ENCODE data around the gene SGF29.
"Not testable (repeated sequence)": the region's sequence is repeated elsewhere in the genome, so short reads cannot be mapped to it uniquely, and the experiment has no call there.

SGF29 gene

GRCh38 chr16:28521436-28521835 is 32.3 kb upstream of the SGF29 start:
- Histone ChIP-seq H3K27ac (no peak overlapping the region), H4K20me1 (ENCODE audit: insufficient read depth) (no peaks in the 10 kb centered on the region), H3K27me3 (ENCODE audit: insufficient read depth, low read depth) (no peaks in the 10 kb centered on the region), H3K4me1 (ENCODE audit: low read depth, poor library complexity, severe bottlenecking) (peaks cover 9% of the 10 kb centered on the region), H3K4me2 (no peak overlapping the region), H3K36me3 (ENCODE audit: insufficient read depth) (no peaks in the 10 kb centered on the region), H2AFZ (ENCODE audit: low read depth) (no peak overlapping the region), H3K79me2 (ENCODE audit: insufficient read depth, low read depth) (no peaks in the 10 kb centered on the region), H3K4me3 (IDR thresholded peaks at IDR 0.05; ENCODE audit: insufficient read depth, low read depth, low read length) (no peak overlapping the region), H3K9ac (no peak overlapping the region)
- TF ChIP-seq, protein P1, sequence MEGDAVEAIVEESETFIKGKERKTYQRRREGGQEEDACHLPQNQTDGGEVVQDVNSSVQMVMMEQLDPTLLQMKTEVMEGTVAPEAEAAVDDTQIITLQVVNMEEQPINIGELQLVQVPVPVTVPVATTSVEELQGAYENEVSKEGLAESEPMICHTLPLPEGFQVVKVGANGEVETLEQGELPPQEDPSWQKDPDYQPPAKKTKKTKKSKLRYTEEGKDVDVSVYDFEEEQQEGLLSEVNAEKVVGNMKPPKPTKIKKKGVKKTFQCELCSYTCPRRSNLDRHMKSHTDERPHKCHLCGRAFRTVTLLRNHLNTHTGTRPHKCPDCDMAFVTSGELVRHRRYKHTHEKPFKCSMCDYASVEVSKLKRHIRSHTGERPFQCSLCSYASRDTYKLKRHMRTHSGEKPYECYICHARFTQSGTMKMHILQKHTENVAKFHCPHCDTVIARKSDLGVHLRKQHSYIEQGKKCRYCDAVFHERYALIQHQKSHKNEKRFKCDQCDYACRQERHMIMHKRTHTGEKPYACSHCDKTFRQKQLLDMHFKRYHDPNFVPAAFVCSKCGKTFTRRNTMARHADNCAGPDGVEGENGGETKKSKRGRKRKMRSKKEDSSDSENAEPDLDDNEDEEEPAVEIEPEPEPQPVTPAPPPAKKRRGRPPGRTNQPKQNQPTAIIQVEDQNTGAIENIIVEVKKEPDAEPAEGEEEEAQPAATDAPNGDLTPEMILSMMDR (conservative IDR thresholded peaks at IDR 0.05; ENCODE audit: low read depth, low read length) = no peak

DNA sequence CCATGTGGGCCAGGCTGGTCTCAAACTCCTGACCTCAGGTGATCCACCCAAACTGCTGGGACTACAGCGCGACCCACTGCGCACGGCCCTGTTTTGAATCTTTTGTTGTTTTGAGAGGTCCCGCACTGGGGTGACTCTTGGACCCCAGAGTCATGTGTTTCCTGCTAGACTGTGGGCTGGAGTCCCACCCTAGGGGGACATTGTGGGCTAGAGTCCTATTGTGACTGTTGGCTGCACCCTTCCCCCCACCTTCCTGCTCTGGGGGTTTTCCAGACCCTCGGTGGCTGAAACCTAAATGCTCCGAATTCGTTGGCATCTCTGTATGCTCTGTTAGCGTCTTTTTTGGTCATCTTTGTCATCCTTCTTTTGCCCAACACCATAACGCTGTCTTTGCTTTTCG is 30.9 kb upstream of the SGF29 start:
- H3K4me3 ChIP-seq (IDR thresholded peaks at IDR 0.05; ENCODE audit: insufficient read depth, low read depth, low read length) = no peak overlapping the region
- no peak overlapping the region for H2AFZ ChIP-seq (ENCODE audit: low read depth)
- TF ChIP-seq, protein P1 (conservative IDR thresholded peaks at IDR 0.05; ENCODE audit: low read depth, low read length) = no peak
- no peak overlapping the region for H3K9ac ChIP-seq
- no peaks in the 10 kb centered on the region for H3K79me2 ChIP-seq (ENCODE audit: insufficient read depth, low read depth)
- H3K27ac ChIP-seq = no peak overlapping the region
- no peaks in the 10 kb centered on the region for H4K20me1 ChIP-seq (ENCODE audit: insufficient read depth)
- H3K4me2 ChIP-seq = no peak overlapping the region
- H3K36me3 ChIP-seq (ENCODE audit: insufficient read depth) = no peaks in the 10 kb centered on the region
- no peaks in the 10 kb centered on the region for H3K27me3 ChIP-seq (ENCODE audit: insufficient read depth, low read depth)
- H3K4me1 ChIP-seq (ENCODE audit: low read depth, poor library complexity, severe bottlenecking) = peaks cover 9% of the 10 kb centered on the region

DNA sequence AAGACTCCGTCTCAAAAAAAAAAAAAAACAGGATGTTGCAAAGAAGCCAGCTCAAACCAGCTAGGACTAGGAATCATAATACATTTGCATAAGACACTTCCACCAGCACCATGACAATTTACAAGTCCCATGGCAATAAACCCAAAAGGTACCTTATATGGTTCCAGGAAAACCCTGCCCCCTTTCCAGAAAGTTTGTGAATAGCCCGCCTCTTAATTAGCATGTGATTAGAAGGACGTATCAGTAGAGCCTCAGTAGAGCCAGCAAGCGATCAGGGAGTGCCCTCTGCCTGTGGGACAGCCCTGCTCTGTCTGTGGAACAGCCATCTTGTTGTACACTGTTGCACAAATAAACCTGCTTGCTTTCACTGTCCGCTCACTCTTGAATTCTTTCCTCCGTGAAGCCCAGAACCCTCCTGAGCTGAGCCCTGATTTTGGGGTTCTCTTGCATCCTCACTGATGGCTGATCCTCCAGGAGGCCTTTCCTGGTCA is 29.0 kb upstream of the SGF29 start:
- TF ChIP-seq, protein P1 (conservative IDR thresholded peaks at IDR 0.05; ENCODE audit: low read depth, low read length) = no peak
- H2AFZ ChIP-seq (ENCODE audit: low read depth) = no peak overlapping the region
- no peak overlapping the region for H3K4me2 ChIP-seq
- H3K79me2 ChIP-seq (ENCODE audit: insufficient read depth, low read depth) = no peaks in the 10 kb centered on the region
- no peak overlapping the region for H3K4me3 ChIP-seq (IDR thresholded peaks at IDR 0.05; ENCODE audit: insufficient read depth, low read depth, low read length)
- H3K27ac ChIP-seq = no peak overlapping the region
- H4K20me1 ChIP-seq (ENCODE audit: insufficient read depth) = no peaks in the 10 kb centered on the region
- H3K9ac ChIP-seq = no peak overlapping the region
- H3K36me3 ChIP-seq (ENCODE audit: insufficient read depth) = no peaks in the 10 kb centered on the region
- H3K27me3 ChIP-seq (ENCODE audit: insufficient read depth, low read depth) = no peaks in the 10 kb centered on the region
- peaks cover 9% of the 10 kb centered on the region for H3K4me1 ChIP-seq (ENCODE audit: low read depth, poor library complexity, severe bottlenecking)

- H3K27ac ChIP-seq = no peak overlapping the region
- H2AFZ ChIP-seq (ENCODE audit: low read depth) = no peak overlapping the region
- H3K4me3 ChIP-seq (IDR thresholded peaks at IDR 0.05; ENCODE audit: insufficient read depth, low read depth, low read length) = no peak overlapping the region
- peaks cover 9% of the 10 kb centered on the region for H3K4me1 ChIP-seq (ENCODE audit: low read depth, poor library complexity, severe bottlenecking)
- H3K27me3 ChIP-seq (ENCODE audit: insufficient read depth, low read depth) = no peaks in the 10 kb centered on the region
- H3K4me2 ChIP-seq = no peak overlapping the region
- no peaks in the 10 kb centered on the region for H3K36me3 ChIP-seq (ENCODE audit: insufficient read depth)
- H3K79me2 ChIP-seq (ENCODE audit: insufficient read depth, low read depth) = no peaks in the 10 kb centered on the region
- TF ChIP-seq, protein P1 (conservative IDR thresholded peaks at IDR 0.05; ENCODE audit: low read depth, low read length) = no peak
- H4K20me1 ChIP-seq (ENCODE audit: insufficient read depth) = no peaks in the 10 kb centered on the region
- no peak overlapping the region for H3K9ac ChIP-seq
These were observed 27.3 kb upstream of the SGF29 start for GRCh38 chr16:28526201-28527099.

DNA sequence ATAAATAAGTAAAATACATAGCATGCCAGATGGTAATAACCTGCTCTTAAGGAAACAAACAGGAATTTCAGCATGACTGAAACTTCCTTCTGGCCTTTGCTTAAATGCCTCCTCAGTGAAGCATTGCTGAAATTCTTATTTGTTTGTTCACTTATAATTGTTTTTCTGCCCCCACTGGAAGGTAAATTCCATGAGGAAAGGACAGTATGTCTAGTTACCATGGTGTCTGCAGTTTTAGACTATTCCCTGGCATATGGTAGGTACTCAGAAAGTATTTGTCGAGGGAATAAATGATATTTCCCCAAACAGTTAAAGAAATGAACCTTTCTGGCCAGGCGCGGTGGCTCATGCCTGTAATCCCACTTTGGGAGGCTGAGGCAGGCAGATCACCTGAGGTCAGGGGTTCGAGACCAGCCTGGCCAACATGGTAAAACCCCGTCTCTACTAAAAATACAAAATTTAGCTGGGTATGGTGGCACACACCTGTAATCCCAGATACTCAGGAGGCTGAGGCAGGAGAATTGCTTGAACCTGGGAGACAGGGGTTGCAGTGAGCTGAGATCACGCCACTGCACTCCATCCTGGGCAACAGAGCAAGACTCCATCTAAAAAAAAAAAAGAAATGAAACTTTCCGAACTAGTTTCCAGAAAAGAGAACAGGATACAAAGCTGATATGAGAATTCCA is 26.5 kb upstream of the SGF29 start:
- not testable (repeated sequence) for H3K27me3 ChIP-seq (ENCODE audit: insufficient read depth, low read depth); H3K4me3 ChIP-seq (IDR thresholded peaks at IDR 0.05; ENCODE audit: insufficient read depth, low read depth, low read length); H3K4me2 ChIP-seq; H2AFZ ChIP-seq (ENCODE audit: low read depth); H3K36me3 ChIP-seq (ENCODE audit: insufficient read depth); H3K9ac ChIP-seq; H3K4me1 ChIP-seq (ENCODE audit: low read depth, poor library complexity, severe bottlenecking); H3K79me2 ChIP-seq (ENCODE audit: insufficient read depth, low read depth); H3K27ac ChIP-seq; H4K20me1 ChIP-seq (ENCODE audit: insufficient read depth)

Measured in KMS-11 (cell line).